Keratinocyte (primary cell): ENCODE results near the gene UBE2I.

Experiments
- EZH2 ChIP-seq: IDR thresholded peaks from one replicate; pipeline ENCODE4 v1.6.1; 2012; ENCODE audit warnings: inconsistent platforms, mild to moderate bottlenecking, low read length, moderate library complexity
- TF ChIP-seq, protein P1 (sequence below), 3 experiments: IDR thresholded peaks in 1 of 3; conservative IDR thresholded peaks in 1 of 3; optimal IDR thresholded peaks in 1 of 3; 2 replicates in 2 of 3; 3 replicates in 1 of 3; pipeline versions ENCODE3 to v1.5.1; 2011; ENCODE audit warnings: low read length in 3 of 3, mild to moderate bottlenecking in 3 of 3, moderate library complexity in 2 of 3, control low read depth in 1 of 3, inconsistent platforms in 1 of 3; ENCODE audit not compliant: insufficient read depth in 2 of 3; ENCODE audit errors: extremely low read depth in 1 of 3

DNA sequence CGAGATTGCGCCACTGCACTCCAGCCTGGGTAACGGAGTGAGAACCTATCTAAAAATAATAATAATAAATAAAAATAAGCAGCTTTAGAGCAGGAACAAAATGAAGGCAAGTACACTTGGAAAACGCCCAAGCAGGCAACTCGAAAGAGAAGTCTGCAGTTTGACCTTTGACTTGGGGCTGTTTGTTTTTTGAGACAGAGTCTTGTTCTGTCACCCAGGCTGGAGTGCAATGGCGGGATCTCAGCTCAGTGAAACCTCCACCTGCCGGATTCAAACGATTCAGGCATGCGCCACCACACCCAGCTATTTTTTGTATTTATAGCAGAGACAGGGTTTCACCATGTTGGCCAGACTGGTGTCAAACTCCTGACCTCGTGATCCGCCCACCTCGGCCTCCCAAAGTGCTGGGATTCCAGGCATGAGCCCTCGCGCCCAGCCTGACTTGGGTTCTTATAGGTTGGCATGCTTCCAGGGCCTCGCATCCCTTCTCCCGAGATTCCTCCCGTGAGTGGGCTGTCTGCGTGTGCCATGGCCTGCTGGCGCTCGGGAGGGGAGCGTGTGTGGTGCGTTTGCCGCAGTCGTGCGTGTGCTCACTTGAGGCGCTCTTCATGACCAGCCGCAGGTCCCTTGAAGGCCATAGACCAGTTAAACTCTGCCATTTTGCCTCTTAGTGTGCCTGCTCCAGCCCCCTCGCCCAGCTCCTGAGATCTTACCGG is 18.4 kb upstream of the UBE2I start:
- TF ChIP-seq, protein P1, sequence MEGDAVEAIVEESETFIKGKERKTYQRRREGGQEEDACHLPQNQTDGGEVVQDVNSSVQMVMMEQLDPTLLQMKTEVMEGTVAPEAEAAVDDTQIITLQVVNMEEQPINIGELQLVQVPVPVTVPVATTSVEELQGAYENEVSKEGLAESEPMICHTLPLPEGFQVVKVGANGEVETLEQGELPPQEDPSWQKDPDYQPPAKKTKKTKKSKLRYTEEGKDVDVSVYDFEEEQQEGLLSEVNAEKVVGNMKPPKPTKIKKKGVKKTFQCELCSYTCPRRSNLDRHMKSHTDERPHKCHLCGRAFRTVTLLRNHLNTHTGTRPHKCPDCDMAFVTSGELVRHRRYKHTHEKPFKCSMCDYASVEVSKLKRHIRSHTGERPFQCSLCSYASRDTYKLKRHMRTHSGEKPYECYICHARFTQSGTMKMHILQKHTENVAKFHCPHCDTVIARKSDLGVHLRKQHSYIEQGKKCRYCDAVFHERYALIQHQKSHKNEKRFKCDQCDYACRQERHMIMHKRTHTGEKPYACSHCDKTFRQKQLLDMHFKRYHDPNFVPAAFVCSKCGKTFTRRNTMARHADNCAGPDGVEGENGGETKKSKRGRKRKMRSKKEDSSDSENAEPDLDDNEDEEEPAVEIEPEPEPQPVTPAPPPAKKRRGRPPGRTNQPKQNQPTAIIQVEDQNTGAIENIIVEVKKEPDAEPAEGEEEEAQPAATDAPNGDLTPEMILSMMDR (optimal IDR thresholded peaks at IDR 0.05 in 1 of 3, IDR thresholded peaks at IDR 0.05 in 1 of 3, conservative IDR thresholded peaks at IDR 0.05 in 1 of 3; ENCODE audit: extremely low read depth in 1 of 3, insufficient read depth in 2 of 3, low read length in 3 of 3) = no peak
- TF ChIP-seq EZH2 = peak; percentile 23
